ENCODE measurements around the gene SIGLEC6. TPM values are rescaled to one million over a fixed set of nuclear protein-coding genes. Genes with fewer than 3 reads are reported as not detected.

SIGLEC6 gene
- total and polyA plus RNA-seq, 3 experiments from 2014 or later = not detected

DNA sequence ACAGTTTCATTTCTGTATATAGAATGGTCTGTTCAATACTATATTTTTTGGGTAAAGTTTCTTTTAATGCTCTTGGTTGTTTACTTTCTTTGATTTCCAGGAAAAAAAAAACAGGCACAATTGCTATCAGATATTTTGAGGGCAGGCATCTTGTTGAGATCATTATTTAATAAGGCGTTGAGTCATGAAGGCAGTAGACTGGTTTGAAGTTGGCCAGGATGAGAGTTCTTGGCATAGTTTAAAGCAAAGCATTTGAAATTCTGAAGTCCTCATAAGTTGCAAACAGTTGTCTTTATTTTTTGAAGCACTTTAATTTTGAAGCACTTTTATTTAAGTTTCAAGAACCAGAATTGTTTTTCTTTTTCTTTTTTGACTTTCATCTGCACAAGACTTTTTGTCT lies 37.0 kb upstream of the SIGLEC6 start:
- Mint-ChIP-seq H3K36me3 (peaks cover 4 to 15% (median 10%) of the 10 kb centered on the region in 3 donors), H3K4me1 (peaks cover 26 to 33% (median 27%) of the 10 kb centered on the region in 3 donors), H3K27ac (no peak overlapping the region), H3K9me3 (peaks cover 0 to 5% (median 0%) of the 10 kb centered on the region in 5 donors), H3K27me3 (peaks cover 14 to 29% of the 10 kb centered on the region in 2 donors), H3K4me3 (peak overlapping the region in 2 of 7 donors; percentile 43 to 53)
- H3K27ac ChIP-seq (ENCODE audit: low read depth, low read length) = no peak overlapping the region
- no peaks in the 10 kb centered on the region for H3K9me3 ChIP-seq (ENCODE audit: low read length)
- peaks cover 17% of the 10 kb centered on the region for H3K4me1 ChIP-seq (ENCODE audit: insufficient read depth, low read length)
- ChIA-PET POLR2A (no interaction called here), CTCF (no interaction called here)
- H3K27me3 ChIP-seq (ENCODE audit: insufficient read depth, low read length, poor library complexity, severe bottlenecking) = peaks cover 7% of the 10 kb centered on the region
- no peak for DNase-seq
- H3K36me3 ChIP-seq (ENCODE audit: insufficient read depth, low read length) = peaks cover 5% of the 10 kb centered on the region
- no peak overlapping the region for H3K4me3 ChIP-seq (ENCODE audit: low read length)

DNA sequence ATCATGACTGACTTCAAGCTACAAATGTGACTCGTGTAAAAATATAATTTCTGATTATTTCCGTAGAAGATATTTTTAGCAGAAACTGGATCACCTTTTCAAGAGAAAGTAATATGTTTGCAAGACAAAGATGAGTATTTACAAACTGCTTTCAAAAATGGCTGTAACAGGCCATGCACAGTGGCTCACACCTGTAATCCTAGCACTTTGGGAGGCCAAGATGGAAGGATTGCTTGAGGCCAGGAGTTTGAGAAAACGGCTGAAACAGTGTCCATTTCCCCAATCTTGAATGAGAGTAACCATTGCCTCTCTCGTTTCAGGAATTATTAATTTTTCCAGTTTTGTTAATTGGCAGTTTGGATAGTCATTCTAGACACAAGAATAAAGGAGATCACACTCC lies 36.1 kb upstream of the SIGLEC6 start:
- ChIA-PET POLR2A (no interaction called here), CTCF (no interaction called here)
- Histone ChIP-seq H3K4me3 (ENCODE audit: low read length) (no peak overlapping the region), H3K9me3 (ENCODE audit: low read length) (no peaks in the 10 kb centered on the region), H3K27me3 (ENCODE audit: insufficient read depth, low read length, poor library complexity, severe bottlenecking) (peaks cover 7% of the 10 kb centered on the region), H3K36me3 (ENCODE audit: insufficient read depth, low read length) (no peaks in the 10 kb centered on the region), H3K27ac (ENCODE audit: low read depth, low read length) (peak overlapping the region; percentile 45), H3K4me1 (ENCODE audit: insufficient read depth, low read length) (peaks cover 14% of the 10 kb centered on the region)
- H3K36me3 Mint-ChIP-seq = peaks cover 0 to 8% (median 6%) of the 10 kb centered on the region in 3 donors
- H3K27me3 Mint-ChIP-seq = peaks cover 19 to 32% of the 10 kb centered on the region in 2 donors
- peaks cover 0 to 5% (median 0%) of the 10 kb centered on the region in 5 donors for H3K9me3 Mint-ChIP-seq
- H3K4me1 Mint-ChIP-seq = peaks cover 23 to 24% (median 24%) of the 10 kb centered on the region in 3 donors
- no peak overlapping the region for H3K27ac Mint-ChIP-seq
- no peak for DNase-seq
- H3K4me3 Mint-ChIP-seq = no peak overlapping the region

DNA sequence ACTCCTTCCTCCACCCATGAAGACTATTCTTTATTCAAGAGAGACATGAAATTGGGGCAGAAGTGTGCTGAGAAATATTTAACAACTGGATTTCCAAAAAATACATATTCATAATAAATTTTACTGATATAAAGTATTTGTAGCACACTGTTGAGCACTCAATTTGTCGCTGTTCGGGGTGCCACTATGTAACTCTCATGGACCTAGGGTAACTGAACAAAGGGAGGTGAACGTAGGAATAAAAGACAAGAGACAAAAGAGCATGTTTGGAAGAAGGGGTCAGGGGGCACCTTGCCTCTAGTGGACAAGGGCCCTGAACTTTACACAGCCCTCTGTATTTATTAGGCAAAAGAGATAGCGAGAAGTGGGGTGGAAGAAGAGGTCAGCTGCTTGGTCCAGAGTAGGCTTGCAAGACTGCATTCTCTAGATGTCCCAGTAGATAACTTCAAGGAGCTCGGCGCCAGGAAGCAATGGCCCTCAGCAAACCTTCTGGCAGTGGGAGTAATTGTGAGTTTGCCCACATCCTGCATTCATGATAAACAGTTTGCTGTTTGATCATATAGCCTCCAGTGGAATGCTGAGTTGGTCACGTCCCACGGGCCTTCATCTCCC lies 35.1 kb upstream of the SIGLEC6 start:
- Mint-ChIP-seq H3K4me1 (peaks cover 13 to 14% (median 14%) of the 10 kb centered on the region in 3 donors), H3K9me3 (peaks cover 0 to 5% (median 0%) of the 10 kb centered on the region in 5 donors), H3K36me3 (peaks cover 0 to 4% (median 2%) of the 10 kb centered on the region in 3 donors), H3K4me3 (peak overlapping the region in 1 of 7 donors; percentile 60), H3K27me3 (peaks cover 23 to 38% of the 10 kb centered on the region in 2 donors), H3K27ac (no peak overlapping the region)
- Histone ChIP-seq H3K27me3 (ENCODE audit: insufficient read depth, low read length, poor library complexity, severe bottlenecking) (peaks cover 7% of the 10 kb centered on the region), H3K9me3 (ENCODE audit: low read length) (no peaks in the 10 kb centered on the region), H3K4me1 (ENCODE audit: insufficient read depth, low read length) (peaks cover 7% of the 10 kb centered on the region), H3K4me3 (ENCODE audit: low read length) (no peak overlapping the region), H3K27ac (ENCODE audit: low read depth, low read length) (peak overlapping the region; percentile 35), H3K36me3 (ENCODE audit: insufficient read depth, low read length) (no peaks in the 10 kb centered on the region)
- ChIA-PET CTCF (interaction anchor here (0.6 kb wide), 1 partner anchor 144 kb away, joined by 3 read pairs; no protein-coding TSS in a partner anchor), POLR2A (no interaction called here)
- no peak for DNase-seq

DNA sequence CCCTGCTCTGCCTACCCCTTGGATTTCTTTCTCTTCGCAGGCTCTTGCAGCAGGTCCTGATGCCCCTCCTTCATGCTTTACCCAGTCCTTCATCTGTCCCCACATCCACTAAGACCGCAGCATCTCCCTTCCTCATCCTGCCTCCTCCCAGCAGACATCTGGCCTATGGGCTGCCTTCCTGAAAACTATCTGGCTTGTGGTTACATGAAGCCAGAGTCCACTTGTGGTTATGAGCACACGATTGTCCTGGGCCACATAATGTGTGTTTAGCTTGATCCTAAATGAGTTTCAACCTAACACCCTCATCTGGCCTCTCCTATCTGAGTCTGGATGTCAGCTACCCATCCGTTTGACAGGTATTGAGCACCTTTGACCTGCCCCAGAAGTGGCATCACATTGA lies 34.1 kb upstream of the SIGLEC6 start:
- no peaks in the 10 kb centered on the region for H3K36me3 ChIP-seq (ENCODE audit: insufficient read depth, low read length)
- Mint-ChIP-seq H3K27ac (no peak overlapping the region), H3K36me3 (peaks cover 0 to 2% (median 0%) of the 10 kb centered on the region in 3 donors), H3K4me1 (peaks cover 4% of the 10 kb centered on the region in 3 donors), H3K27me3 (peaks cover 28 to 47% of the 10 kb centered on the region in 2 donors), H3K9me3 (peaks cover 0 to 3% (median 0%) of the 10 kb centered on the region in 5 donors), H3K4me3 (no peak overlapping the region)
- H3K4me3 ChIP-seq (ENCODE audit: low read length) = no peak overlapping the region
- ChIA-PET POLR2A (no interaction called here), CTCF (no interaction called here)
- no peaks in the 10 kb centered on the region for H3K9me3 ChIP-seq (ENCODE audit: low read length)
- H3K27me3 ChIP-seq (ENCODE audit: insufficient read depth, low read length, poor library complexity, severe bottlenecking) = peaks cover 7% of the 10 kb centered on the region
- DNase-seq = no peak
- H3K4me1 ChIP-seq (ENCODE audit: insufficient read depth, low read length) = peaks cover 2% of the 10 kb centered on the region
- no peak overlapping the region for H3K27ac ChIP-seq (ENCODE audit: low read depth, low read length)

DNA sequence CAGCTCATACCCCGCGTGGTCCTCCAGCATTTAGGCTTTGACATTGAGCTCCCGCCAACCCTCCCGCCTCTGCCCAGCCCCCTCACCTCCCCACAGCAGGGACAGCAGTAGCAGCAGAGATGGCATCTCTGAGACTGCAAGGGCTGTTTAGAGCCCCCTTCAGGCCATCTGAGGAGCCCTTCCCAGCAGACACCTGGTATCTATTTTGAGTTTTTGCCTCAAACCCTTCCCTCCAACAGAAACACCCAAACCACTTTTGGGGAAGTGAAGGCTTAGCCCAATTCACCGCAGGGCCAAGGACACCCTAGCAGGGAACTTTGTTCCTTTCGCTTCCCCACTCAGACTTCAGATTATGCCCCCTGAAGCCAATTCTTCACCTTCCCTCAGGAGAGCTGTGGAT lies 33.3 kb upstream of the SIGLEC6 start:
- Mint-ChIP-seq H3K27ac (no peak overlapping the region), H3K4me3 (no peak overlapping the region), H3K4me1 (peaks cover 0 to 1% (median 0%) of the 10 kb centered on the region in 3 donors), H3K9me3 (peaks cover 0 to 3% (median 0%) of the 10 kb centered on the region in 5 donors), H3K27me3 (peaks cover 36 to 54% of the 10 kb centered on the region in 2 donors), H3K36me3 (peaks cover 0 to 2% (median 0%) of the 10 kb centered on the region in 3 donors)
- CTCF ChIA-PET = no interaction called here
- H3K4me1 ChIP-seq (ENCODE audit: insufficient read depth, low read length) = no peaks in the 10 kb centered on the region
- DNase-seq = no peak
- no peaks in the 10 kb centered on the region for H3K9me3 ChIP-seq (ENCODE audit: low read length)
- POLR2A ChIA-PET = no interaction called here
- no peak overlapping the region for H3K27ac ChIP-seq (ENCODE audit: low read depth, low read length)
- H3K4me3 ChIP-seq (ENCODE audit: low read length) = no peak overlapping the region
- H3K27me3 ChIP-seq (ENCODE audit: insufficient read depth, low read length, poor library complexity, severe bottlenecking) = peaks cover 7% of the 10 kb centered on the region
- no peaks in the 10 kb centered on the region for H3K36me3 ChIP-seq (ENCODE audit: insufficient read depth, low read length)

DNA sequence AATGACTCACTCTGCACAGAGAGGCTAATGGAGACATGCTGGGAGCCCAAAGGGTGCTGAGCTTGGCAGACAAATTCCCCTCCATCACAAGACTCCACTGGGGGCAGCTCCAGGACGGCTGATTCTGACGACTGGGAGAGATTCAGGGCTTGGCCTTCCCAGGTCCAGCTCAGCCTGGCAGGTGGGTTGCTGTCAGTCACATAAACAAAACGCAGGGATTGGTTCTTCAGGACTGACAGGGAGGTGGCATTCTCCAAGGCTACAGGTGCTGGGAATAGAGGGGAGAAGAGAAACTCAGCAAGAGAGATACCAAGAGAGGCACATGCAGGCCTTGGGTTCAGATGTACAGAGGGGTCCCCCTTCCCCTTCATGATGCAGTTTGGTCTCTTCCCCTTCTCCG lies 28.9 kb upstream of the SIGLEC6 start:
- CTCF ChIA-PET = no interaction called here
- DNase-seq = no peak
- H3K27ac Mint-ChIP-seq = no peak overlapping the region
- Histone ChIP-seq H3K36me3 (ENCODE audit: insufficient read depth, low read length) (no peaks in the 10 kb centered on the region), H3K4me3 (ENCODE audit: low read length) (no peak overlapping the region), H3K4me1 (ENCODE audit: insufficient read depth, low read length) (no peaks in the 10 kb centered on the region), H3K27me3 (ENCODE audit: insufficient read depth, low read length, poor library complexity, severe bottlenecking) (peaks cover 3% of the 10 kb centered on the region), H3K9me3 (ENCODE audit: low read length) (no peaks in the 10 kb centered on the region), H3K27ac (ENCODE audit: low read depth, low read length) (no peak overlapping the region)
- H3K27me3 Mint-ChIP-seq = peaks cover 57 to 76% of the 10 kb centered on the region in 2 donors
- POLR2A ChIA-PET = no interaction called here
- H3K36me3 Mint-ChIP-seq = peaks cover 0 to 2% (median 0%) of the 10 kb centered on the region in 3 donors
- H3K4me3 Mint-ChIP-seq = no peak overlapping the region
- peaks cover 0 to 6% (median 0%) of the 10 kb centered on the region in 5 donors for H3K9me3 Mint-ChIP-seq
- no peaks in the 10 kb centered on the region for H3K4me1 Mint-ChIP-seq

DNA sequence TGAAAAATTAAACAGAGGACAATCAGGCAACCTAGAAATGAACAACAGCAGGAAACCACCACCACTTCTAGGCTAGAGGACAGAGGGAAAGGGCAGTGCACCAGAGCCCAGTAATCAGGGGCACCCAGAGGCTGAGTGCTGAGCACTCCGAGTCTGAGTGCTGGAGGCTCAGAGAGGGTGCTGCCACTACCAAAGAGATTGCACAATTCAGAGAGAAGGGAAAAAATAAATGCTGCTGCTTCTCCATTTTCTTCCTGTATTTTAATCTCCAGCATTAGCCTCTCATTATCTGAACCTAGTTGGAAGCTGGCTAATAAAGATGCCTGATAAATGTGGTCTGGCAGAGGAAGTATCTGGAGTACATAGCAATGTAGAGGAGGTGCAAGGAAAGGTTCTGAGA lies 27.8 kb upstream of the SIGLEC6 start:
- ChIA-PET CTCF (no interaction called here), POLR2A (no interaction called here)
- Mint-ChIP-seq H3K4me1 (no peaks in the 10 kb centered on the region), H3K27me3 (peaks cover 52 to 76% of the 10 kb centered on the region in 2 donors), H3K4me3 (no peak overlapping the region), H3K27ac (no peak overlapping the region), H3K9me3 (peaks cover 0 to 10% (median 2%) of the 10 kb centered on the region in 5 donors), H3K36me3 (peaks cover 0 to 2% (median 0%) of the 10 kb centered on the region in 3 donors)
- no peaks in the 10 kb centered on the region for H3K4me1 ChIP-seq (ENCODE audit: insufficient read depth, low read length)
- no peaks in the 10 kb centered on the region for H3K36me3 ChIP-seq (ENCODE audit: insufficient read depth, low read length)
- no peaks in the 10 kb centered on the region for H3K27me3 ChIP-seq (ENCODE audit: insufficient read depth, low read length, poor library complexity, severe bottlenecking)
- H3K9me3 ChIP-seq (ENCODE audit: low read length) = no peaks in the 10 kb centered on the region
- no peak for DNase-seq
- H3K4me3 ChIP-seq (ENCODE audit: low read length) = no peak overlapping the region
- H3K27ac ChIP-seq (ENCODE audit: low read depth, low read length) = no peak overlapping the region

DNA sequence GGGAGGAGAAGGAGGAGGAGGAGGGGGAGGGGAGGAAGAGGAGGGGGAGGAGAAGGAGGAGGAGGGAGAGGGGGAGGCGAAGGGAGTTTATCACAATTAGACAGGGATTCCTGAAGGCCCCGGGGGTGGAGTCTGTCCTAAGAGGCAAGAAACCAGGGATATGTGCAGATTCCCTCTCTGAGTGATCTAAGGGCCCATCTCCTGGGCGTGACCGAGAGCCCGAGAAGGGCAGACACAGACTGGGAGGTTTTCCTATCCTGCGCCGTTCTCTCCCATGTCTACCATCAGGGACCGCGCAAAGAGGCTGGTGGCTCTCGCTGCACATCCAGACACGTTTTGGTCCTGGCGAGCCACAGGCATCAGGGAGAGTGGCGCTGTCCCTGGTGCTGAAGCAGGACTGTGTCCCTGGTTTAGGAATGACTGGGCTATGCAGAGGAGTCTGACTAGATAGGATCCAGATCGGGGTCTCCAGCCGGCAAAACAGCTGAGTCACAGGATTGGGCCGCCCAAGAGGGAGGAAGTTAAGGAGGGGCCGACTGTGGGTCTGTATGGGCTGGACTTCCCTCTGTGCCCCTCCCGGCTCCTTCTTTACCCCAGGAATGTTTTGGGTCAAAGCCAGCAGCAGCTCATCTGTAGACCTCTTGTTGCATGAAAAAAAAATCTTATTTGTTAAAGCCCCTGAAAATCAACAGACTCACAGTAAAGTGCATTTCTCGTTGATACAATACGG lies 21.7 kb upstream of the SIGLEC6 start:
- Mint-ChIP-seq H3K4me1 (peaks cover 11 to 22% (median 20%) of the 10 kb centered on the region in 3 donors), H3K4me3 (no peak overlapping the region), H3K36me3 (no peaks in the 10 kb centered on the region), H3K27me3 (peaks cover 43 to 76% of the 10 kb centered on the region in 2 donors), H3K27ac (no peak overlapping the region), H3K9me3 (peaks cover 3 to 10% (median 6%) of the 10 kb centered on the region in 5 donors)
- Histone ChIP-seq H3K9me3 (ENCODE audit: low read length) (no peaks in the 10 kb centered on the region), H3K27ac (ENCODE audit: low read depth, low read length) (no peak overlapping the region), H3K4me1 (ENCODE audit: insufficient read depth, low read length) (no peaks in the 10 kb centered on the region), H3K4me3 (ENCODE audit: low read length) (no peak overlapping the region), H3K36me3 (ENCODE audit: insufficient read depth, low read length) (no peaks in the 10 kb centered on the region), H3K27me3 (ENCODE audit: insufficient read depth, low read length, poor library complexity, severe bottlenecking) (no peaks in the 10 kb centered on the region)
- DNase-seq = peak in 2 of 5 donors; percentile 6 to 9
- POLR2A ChIA-PET = no interaction called here
- CTCF ChIA-PET = no interaction called here

Measured in CD8-positive, alpha-beta memory T cell (primary cell).